ENCODE measurements around the gene KCNC4.

Gene KCNC4

GRCh38 chr1:110188035-110188618 lies 22.0 kb upstream of the KCNC4 start:
- DNase-seq (ENCODE audit: low read depth) = no peak

- DNase-seq (ENCODE audit: low read depth) = no peak
Observed at GRCh38 chr1:110189181-110189580, 20.9 kb upstream of the KCNC4 start.

GRCh38 chr1:110190282-110190929 lies 19.7 kb upstream of the KCNC4 start:
- DNase-seq (ENCODE audit: low read depth) = no peak

- no peak for DNase-seq (ENCODE audit: low read depth)
Observed at GRCh38 chr1:110192541-110192940, 17.6 kb upstream of the KCNC4 start.

- no peak for DNase-seq (ENCODE audit: low read depth)
Observed at GRCh38 chr1:110195196-110195595, 14.9 kb upstream of the KCNC4 start.

- no peak for DNase-seq (ENCODE audit: low read depth)
Observed at GRCh38 chr1:110196917-110197765, 13.0 kb upstream of the KCNC4 start.

- DNase-seq (ENCODE audit: low read depth) = no peak
Observed at GRCh38 chr1:110197905-110198629, 12.0 kb upstream of the KCNC4 start.

GRCh38 chr1:110198746-110199145 lies 11.4 kb upstream of the KCNC4 start:
- no peak for DNase-seq (ENCODE audit: low read depth)

- no peak for DNase-seq (ENCODE audit: low read depth)
Observed at GRCh38 chr1:110200190-110200589, 9.9 kb upstream of the KCNC4 start.

- DNase-seq (ENCODE audit: low read depth) = no peak
Observed at GRCh38 chr1:110200666-110201065, 9.4 kb upstream of the KCNC4 start.

GRCh38 chr1:110201157-110201825 lies 8.8 kb upstream of the KCNC4 start:
- no peak for DNase-seq (ENCODE audit: low read depth)

- no peak for DNase-seq (ENCODE audit: low read depth)
Observed at GRCh38 chr1:110203021-110203661, 7.0 kb upstream of the KCNC4 start.

GRCh38 chr1:110205156-110205555 lies 5.0 kb upstream of the KCNC4 start:
- DNase-seq (ENCODE audit: low read depth) = no peak

GRCh38 chr1:110205591-110206155 lies 4.4 kb upstream of the KCNC4 start:
- no peak for DNase-seq (ENCODE audit: low read depth)

GRCh38 chr1:110206261-110206920 lies 3.7 kb upstream of the KCNC4 start:
- no peak for DNase-seq (ENCODE audit: low read depth)

- DNase-seq (ENCODE audit: low read depth) = no peak
Observed at GRCh38 chr1:110207831-110208230, 2.3 kb upstream of the KCNC4 start.

GRCh38 chr1:110208916-110209645 lies 1.0 kb upstream of the KCNC4 start:
- no peak for DNase-seq (ENCODE audit: low read depth)

GRCh38 chr1:110210604-110211495 lies 736 bp downstream of the KCNC4 start:
- no peak for DNase-seq (ENCODE audit: low read depth)

All from non-pigmented ciliary epithelial cell (primary cell).